Measurements from ENCODE around the gene NEK6. TPM values are rescaled to one million over a fixed set of nuclear protein-coding genes. Genes with fewer than 3 reads are reported as not detected.

NEK6 gene
- total and polyA plus RNA-seq, 10 of the 15 experiments (the other 5 are each of a cell fraction or from before 2014, with no cell fraction given) = 31.3 to 161 (median 89.2) TPM

DNA sequence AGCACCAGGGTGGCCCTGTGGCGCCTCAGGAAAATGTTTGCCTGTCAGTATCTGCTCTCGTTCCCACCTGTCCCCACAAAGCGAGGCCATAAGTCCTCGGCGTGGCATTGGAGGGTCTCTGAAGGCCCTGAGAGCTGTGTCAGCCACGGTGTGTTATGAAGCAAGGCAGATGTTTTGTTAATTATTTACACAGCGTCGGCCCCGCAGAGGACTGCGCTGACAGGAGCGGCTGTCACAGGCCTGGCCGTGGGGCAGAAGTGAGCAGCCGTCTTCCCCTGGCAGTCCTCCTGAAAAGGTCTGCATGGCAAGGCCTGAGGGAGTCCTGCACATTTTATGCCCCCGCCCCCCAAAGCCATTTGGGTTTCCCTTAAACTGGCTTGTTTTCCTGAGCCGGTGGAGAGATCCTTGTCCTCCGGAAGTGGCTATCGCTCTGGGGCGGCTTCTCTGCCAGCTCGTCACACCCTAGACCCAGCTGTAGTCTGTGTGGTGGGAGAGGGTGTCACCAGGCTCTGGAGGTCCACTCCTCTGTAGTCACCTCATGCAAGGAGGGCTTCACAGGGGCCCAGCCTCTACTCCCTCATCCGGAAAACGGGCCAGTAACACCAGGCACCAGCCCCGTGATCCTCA lies 6.2 kb downstream of the NEK6 start (continued):
- TF ChIP-seq NKRF (conservative IDR thresholded peaks at IDR 0.05) (peak; percentile 31; the same call in 1 of the 2 replicates), SUPT20H (IDR thresholded peaks at IDR 0.05; ENCODE audit: borderline replicate concordance, control insufficient read depth, low read depth, low read length) (no peak), POLR2A (IDR thresholded peaks at IDR 0.05; ENCODE audit: low read depth, low read length) (0 out of 2 replicates have a peak, but pooled peaks have one; percentile 36), POU2F2 (IDR thresholded peaks at IDR 0.05; ENCODE audit: borderline replicate concordance, low read depth, low read length) (no peak), PKNOX1 (IDR thresholded peaks at IDR 0.05) (peak; percentile 64), SMARCA5 (IDR thresholded peaks at IDR 0.05) (no peak), GABPA (IDR thresholded peaks at IDR 0.05; ENCODE audit: low read depth) (no peak), ZNF217 (IDR thresholded peaks at IDR 0.05) (0 out of 2 replicates have a peak, but pooled peaks have one; percentile 62), NFXL1 (IDR thresholded peaks at IDR 0.05; ENCODE audit: borderline replicate concordance) (peak; percentile 78; the same call in 1 of the 2 replicates), ZNF622 (IDR thresholded peaks at IDR 0.05) (no peak), MEF2B (IDR thresholded peaks at IDR 0.05; ENCODE audit: partially characterized antibody, poor library complexity, severe bottlenecking) (no peak)
- TF ChIP-seq, protein P1, sequence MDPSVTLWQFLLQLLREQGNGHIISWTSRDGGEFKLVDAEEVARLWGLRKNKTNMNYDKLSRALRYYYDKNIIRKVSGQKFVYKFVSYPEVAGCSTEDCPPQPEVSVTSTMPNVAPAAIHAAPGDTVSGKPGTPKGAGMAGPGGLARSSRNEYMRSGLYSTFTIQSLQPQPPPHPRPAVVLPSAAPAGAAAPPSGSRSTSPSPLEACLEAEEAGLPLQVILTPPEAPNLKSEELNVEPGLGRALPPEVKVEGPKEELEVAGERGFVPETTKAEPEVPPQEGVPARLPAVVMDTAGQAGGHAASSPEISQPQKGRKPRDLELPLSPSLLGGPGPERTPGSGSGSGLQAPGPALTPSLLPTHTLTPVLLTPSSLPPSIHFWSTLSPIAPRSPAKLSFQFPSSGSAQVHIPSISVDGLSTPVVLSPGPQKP (IDR thresholded peaks at IDR 0.05; ENCODE audit: low read depth, low read length) = 0 out of 2 replicates have a peak, but pooled peaks have one; percentile 38

Data from GM12878 (cell line).